ENCODE data around the gene EHD2.
"Not testable (repeated sequence)": the region's sequence is repeated elsewhere in the genome, so short reads cannot be mapped to it uniquely, and the experiment has no call there.

Gene EHD2

DNA sequence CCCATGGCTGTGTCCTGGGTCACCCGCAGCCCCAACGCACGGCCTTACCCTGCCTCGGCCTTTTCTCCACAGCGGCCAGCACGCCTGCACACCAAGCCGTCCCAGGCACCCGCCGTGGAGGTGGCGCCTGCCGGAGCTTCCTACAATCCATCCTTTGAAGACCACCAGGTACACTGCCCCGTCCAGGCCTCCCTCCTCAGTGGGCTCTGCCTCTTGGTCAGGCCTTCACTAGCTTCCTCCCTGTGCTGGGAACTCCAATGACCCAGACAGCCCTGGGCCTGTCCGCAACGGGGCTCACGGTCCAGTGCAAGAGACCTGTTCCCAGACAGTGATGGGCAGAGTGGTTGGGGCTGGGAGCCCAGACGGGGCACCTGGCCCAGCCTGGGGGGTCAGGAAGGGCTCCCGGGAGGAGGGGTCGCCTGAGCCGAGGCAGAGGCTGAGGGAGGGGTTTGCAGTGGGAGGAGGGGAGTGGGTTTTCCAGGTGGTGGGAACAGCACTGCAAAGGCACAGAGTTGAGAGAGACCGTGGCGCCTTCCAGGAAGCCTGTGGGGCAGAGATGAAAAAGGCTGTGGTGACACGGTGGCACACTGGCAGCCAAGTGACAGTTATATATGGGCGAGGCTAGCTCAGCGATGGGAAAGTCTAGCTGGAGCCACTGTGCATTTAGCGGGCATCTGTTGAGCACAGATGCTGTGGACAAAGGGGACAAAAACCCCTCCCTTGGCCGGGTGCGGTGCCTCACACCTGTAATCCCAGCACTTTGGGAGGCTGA, 39.4 kb downstream of the EHD2 start:
- no peak for DNase-seq

DNA sequence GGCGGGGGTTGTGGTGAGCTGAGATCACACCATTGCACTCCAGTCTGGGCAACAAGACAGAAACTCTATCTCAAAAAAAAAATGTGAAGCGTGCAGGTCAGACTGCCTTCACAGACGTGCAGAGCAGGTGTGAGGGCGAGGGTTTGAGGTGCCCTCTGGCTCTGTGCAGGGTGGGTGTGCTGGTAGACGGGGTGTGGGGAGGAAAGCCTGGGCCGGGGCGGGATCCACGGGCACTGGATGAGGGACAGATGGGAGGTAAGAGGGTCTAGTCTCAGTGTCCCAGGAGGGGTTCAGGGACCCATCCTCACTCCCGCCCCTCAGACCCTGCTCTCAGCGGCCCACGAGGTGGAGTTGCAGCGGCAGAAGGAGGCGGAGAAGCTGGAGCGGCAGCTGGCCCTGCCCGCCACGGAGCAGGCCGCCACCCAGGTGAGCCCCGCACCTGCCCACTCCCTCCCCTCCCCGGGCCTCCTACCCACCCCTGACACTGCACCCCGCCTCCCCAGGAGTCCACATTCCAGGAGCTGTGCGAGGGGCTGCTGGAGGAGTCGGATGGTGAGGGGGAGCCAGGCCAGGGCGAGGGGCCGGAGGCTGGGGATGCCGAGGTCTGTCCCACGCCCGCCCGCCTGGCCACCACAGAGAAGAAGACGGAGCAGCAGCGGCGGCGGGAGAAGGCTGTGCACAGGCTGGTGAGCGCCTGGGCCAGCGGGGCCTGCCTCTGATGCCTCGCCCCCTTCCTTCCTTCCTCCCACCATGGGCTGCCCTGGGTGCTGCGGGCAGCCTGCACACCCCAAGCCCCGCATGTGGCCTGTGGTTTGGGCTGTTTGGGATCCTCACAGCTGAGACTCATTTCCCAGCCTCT, 41.2 kb downstream of the EHD2 start:
- DNase-seq = no peak

DNA sequence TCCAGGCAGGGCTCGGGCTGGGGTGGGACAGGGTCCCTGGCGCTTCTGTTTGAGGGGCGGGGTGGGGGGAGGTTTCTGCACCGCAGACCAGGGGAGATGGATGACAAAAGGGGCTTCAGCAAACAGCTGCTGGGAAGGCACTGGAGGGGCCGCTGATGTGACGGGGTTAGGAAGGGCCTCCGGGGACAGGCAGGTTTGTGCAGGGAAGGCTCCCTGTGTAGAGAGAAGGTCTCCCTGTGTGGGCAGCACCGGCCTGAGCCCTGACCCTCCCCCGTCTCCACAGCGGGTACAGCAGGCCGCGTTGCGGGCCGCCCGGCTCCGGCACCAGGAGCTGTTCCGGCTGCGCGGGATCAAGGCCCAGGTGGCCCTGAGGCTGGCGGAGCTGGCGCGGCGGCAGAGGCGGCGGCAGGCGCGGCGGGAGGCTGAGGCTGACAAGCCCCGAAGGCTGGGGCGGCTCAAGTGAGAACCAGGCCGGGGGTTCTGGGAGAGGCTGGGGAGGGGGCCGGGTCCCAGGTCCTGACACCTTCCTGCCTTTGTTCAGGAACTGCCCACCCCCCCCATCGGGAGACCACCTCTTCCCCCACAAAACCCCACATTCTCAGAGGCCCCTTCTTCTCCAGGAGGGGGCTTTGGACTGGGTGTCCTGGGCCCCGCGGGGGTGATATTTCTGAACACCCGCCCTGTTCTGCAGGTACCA, 42.0 kb downstream of the EHD2 start:
- no peak for DNase-seq

DNA sequence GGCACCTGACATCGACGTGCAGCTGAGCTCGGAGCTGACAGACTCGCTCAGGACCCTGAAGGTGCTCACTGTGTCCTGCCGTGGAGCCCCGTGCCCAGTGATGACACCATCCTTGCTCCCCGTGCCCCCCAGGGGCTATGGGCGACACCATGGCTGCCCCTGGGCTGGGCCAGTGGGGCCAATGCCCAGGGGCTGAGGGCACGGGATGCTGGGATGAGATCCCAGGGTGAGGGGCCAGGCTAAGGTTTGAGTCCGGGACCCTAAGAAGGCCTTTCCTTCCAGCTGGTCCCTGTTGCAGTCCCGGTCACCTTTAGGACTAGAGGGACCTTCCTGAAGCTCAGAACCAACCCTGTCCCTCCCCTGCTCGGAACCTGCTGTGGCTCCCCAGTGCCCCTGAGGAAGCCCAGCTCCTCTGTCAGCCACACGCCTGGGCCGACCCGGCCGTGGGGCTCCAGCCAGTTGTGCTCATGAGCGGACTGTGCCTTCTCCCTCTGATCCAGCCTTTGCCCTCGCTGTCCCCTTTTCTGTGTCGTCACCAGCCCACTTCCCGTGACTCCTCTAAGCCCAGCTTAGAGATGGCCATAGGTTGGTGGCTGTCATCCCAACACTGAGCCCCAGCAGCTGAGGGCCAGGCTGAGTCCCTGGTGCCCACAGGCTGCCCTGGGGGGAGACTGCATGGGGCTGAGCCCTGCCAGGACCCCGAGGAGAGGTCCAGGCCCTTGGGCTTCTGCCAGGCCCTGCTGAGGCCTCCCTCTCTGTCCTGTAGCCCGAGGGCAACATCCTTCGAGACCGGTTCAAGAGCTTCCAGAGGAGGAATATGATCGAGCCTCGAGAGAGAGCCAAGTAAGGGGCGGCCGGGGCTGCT, 42.8 kb downstream of the EHD2 start:
- no peak for DNase-seq

DNA sequence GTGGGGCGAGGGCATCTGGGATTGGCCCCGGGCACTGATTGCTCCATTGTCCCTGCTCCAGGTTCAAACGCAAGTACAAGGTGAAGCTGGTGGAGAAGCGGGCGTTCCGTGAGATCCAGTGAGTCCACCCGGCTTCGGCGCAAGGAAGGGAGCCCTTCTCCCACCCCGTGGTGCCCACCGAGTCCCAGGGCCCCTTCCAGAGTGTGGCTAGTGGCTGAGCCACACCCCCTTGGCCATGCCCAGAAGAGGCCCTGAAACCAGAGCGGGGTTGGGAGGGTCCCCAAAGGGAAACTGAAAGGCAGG, 43.4 kb downstream of the EHD2 start:
- no peak for DNase-seq

DNA sequence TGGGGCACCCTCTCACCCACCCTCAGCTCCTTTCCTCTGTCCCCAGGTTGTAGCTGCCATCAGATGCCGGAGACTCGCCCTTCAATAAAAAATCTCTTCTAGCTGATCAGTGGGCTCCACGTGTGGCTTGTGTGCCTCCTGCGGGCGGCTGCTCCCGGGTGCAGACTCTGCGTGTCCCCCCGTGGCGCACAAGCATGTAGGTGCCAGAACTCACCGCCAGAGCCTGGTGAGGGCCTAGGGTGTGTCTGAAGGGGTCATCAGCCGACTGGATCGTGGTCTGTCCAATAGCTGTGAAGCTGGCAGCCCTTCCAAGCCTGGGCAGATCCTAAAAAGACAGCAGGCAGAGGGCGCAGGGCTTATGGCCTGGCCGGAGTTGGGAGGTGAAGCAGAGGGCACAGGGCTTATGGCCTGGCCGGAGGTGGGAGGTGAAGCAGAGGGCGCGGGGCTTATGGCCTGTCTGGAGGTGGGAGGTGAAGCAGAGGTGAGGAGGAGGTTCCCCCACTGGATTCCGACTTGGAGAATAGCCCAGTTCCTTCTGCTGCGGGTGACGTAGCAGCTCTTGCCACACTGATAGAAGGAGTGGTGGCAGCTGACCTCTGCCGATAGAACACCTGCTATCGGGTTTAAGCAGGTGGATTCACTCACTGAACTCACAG, 43.9 kb downstream of the EHD2 start:
- DNase-seq = no peak

DNA sequence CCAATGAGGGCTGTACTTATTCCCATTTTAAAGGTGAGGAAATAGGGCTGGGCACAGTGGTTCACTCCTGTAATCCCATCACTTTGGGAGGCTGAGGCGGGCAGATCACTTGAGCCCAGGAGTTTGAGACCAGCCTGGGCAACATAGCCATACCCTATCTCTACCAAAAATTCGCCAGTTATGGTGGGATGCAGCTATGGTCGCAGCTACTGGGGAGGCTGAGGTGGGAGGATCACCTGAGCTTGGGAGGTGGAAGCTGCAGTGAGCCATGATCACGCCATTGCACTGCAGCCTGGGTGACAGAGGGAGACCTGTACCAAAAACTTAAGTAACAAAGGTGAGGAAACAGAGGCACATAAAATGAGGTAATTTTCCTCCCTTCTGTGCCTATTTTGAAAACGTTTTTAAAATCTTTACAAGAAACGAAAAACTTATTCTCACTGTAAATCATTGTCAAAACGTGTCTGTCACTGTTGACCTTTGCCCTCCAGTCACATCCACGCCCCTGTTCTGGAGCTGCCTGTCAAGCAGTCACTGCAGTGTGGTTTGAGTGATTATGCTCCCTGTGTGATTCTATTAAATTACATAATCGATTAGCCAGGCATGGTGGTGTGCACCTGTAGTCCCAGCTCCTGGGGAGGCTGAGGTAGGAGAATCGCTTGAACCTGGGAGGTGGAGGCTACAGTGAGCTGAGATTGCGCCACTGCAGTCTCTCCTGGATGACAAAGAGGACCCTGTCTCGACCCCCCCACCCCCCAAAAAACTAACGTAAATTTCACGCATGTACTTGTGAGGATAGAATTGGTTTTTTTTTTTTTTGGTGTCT, 44.6 kb downstream of the EHD2 start:
- DNase-seq = no peak

DNA sequence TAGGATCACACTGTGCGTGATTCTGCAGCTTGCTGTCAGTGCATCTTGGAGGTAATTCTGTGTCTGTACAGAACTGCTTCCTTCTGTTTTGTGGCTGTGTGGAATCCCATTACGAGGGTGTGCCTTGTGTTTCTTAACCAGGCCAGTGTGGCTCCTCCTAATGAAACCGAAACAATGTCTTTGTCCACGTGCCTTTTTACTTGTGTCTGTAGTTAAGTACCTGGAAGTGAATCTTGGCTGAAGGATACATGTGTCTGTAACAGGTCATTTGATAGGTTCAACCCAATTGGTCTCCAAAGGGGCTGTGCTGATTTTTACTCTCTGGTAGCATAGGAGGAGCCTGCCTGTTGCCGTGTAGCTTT, 45.2 kb downstream of the EHD2 start:
- no peak for DNase-seq

DNA sequence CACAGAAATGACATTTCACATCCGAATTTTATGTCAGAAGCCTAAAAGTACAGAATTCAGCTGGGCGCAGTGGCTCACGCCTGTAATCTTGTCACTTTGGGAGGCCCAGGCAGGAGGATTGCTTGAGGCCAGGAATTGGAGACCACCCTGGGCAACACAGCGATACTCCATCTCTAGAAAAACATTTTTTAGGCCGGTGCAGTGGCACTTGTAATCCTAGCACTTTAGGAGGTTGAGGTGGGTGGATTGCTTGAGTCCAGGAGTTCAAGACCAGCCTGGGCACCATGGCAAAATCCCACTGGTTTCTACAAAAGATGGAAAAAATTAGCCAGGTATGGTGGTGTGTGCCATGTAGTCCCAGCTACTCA, 47.4 kb downstream of the EHD2 start:
- no peak for DNase-seq

DNA sequence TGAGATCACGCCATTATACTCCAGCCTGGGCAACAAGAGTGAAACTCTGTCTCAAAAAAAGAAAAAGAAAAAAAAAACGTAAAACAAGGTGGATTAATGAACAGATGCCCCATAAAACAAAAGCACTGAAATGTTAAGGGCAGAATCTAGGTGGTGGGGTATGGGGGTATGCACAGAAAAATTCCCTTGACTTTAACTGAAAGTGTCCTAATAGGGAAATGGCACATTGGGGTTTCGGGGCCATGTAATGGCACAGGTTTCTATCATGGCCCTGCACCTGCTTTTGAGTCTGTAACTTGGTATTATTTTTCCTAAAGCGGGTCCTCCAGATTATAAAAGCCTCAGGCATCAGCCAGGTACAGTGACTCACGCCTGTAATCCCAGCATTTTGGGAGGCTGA, 48.3 kb downstream of the EHD2 start:
- no peak for DNase-seq

DNA sequence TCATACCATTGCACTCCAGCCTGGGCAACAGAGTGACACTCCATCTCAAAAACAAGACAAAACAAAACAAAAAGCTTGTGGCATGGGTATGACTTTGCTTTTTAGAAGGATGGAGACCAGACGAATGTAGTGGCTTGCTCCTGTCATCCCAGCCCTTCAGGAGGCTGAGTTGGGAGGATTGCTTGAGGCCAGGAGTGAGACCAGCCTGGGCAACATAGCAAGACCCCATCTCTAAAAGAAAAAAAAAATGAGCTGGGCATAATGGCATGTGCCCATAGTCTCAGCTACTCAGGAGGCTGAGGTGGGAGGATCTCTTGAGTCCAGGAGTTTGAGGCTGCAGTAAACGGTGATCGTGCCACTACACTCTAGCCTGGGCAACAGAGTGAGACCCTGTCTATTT, 48.9 kb downstream of the EHD2 start:
- no peak for DNase-seq

DNA sequence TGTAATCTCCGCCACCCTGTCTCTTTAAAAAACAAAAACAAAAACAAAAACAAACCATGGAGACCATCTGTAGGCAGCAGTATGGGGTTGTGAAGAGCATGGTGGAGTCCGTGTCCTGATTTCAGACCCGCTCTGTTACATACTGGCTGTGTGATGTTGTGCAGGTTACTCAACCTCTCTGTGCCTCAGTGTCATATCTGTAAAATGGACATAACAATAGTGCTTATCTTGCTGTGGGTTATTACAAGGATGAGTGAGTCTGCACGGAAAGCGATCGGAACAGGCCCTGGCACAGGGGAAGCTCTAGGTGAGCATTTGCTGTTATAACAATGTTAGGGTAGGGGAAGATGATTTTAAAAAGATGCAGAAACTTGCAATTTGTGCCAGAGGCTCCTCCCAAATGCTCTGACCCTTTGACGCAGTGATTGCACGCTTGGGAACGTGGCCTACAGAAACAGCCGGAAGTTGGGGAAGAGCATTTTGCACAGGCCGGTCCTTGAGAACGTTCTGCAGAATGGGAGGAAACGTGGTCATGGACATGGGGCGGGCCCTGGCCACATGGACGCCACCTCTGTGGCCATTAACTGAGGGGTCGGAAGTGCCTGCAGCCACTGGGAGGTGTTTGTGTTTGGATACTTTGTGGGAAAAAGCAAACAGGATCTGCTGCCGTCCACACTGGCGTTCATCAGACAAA, 49.5 kb downstream of the EHD2 start:
- DNase-seq = no peak

DNA sequence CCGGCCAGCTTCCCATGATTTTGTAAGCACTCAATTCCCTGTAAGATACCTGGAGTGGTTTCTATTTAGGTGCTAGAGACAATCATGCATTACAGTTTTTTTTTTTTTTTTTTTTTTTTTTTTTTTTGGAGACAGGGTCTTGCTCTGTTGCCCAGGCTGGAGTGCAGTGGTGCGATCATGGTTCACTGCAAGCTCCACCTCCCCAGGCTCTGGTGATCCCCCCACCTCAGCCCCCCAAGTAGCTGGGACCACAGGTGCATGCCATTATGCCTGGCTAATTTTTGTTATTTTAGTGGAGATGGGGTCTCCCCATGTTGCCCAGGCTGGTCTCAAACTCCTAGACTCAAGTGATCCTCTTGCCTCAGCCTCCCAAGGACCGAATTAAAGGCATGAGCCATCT, 51.5 kb downstream of the EHD2 start:
- DNase-seq = not testable (repeated sequence)

DNA sequence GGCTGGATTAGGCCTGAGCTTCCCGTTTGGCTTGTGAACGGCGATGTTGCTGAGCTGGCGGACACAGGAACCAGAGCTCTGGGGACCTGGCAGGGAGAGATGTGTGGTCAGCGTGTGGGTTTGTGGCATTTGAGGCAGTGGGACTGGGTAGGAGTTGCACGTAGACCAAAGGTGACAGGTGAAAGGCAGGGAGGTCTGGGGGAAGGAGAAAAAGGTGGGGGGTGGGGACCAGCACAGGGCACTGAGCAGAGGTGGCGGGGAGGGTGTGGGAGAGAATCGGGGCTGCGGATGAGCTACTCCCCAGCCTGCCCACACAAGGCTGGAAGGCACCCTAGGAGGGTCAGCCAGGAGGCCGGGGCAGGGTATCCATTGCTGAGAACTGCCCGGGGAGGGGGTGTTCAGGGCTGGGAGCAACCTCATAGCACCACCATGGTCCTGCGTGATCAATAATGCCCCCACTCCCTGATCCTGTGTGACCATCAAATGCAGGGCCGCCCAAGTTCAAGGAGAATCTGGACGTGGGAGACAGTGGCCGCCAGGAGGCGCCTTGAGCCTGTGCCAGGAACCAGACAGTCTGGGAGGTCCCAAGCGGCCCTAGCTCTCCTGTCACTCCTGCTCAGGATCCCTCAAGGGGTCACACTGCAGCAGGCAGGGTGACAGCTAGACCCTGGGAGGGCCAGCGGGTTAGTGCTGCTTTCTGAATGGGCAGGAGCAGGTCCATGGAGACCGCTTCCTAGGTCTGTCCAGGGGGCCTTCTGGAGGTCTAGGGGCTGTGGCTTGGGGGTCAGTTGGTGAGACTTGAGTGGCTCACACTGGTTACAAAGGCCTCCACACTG, 52.5 kb downstream of the EHD2 start:
- DNase-seq = peak; percentile 32 to 34

DNA sequence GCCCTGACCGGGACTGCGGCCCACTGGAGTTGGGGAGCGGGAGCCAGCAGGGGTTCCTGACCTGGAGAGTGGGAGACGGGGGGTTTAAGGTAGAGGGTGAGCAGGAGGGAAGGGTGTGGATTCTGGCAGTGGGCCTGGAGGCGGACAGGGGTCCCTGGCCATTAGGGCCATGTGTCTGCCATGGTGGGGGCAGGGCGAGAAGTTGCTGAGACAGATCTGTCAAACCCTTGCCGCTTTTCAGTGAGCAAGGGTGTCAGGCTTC, 53.1 kb downstream of the EHD2 start:
- no peak for DNase-seq

DNA sequence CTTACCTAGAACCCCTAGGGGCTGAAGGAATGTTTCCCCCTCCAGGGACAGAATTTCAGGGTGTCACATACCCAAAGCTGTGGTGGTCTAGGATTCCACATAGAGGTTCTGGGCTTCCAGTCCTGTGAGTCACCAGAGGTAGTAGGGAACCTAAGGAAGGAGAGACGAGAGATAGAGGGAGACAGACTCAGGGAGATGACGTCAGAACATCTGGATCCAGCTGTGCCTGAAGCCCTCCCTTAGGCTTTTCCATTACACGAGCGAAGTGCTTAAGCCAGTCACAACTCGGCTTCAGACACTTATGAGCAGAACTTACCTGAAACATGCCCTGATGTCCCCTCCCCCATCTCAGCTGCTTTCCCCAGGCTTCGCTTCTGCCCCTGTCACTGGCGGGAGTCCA, 53.4 kb downstream of the EHD2 start:
- no peak for DNase-seq

DNA sequence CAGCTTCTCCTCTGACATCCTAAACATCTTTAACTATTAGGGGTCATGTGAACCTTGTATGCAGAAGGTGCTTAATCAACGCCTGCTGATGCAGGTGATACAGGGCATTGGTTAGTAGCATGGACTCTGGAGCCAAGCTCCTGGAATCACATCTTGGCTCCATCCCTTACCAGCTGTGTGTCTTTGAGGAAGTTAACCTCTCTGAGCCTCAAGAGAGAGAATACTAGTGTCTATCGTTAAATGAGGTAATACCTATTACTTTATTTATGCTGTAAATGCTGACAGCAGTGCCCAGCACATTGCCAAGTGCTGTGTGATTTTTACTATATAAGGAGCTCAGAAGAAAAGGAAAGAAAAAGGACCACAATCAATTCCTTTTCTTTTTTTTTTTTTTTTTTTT, 54.1 kb downstream of the EHD2 start:
- DNase-seq = no peak

DNA sequence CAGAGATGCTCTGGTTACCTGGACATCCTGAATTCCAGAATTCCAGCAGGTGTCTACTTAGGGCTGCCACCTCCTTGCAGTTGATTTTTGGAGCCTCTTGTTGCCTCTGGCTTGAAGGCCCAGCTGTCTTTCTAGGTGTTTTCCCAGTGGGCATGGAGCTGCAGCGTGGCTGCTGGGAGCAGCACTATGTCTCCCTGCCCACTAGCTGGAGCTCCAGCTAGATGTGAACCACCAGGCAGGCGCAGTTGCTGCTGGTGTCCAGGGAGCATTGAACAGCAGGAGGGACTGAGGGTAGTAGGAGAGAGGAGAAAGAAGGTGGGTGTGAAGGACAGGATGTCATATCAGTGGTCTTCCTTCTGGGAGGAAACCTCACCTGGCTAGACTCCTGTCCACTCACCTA, 55.4 kb downstream of the EHD2 start:
- no peak for DNase-seq

DNA sequence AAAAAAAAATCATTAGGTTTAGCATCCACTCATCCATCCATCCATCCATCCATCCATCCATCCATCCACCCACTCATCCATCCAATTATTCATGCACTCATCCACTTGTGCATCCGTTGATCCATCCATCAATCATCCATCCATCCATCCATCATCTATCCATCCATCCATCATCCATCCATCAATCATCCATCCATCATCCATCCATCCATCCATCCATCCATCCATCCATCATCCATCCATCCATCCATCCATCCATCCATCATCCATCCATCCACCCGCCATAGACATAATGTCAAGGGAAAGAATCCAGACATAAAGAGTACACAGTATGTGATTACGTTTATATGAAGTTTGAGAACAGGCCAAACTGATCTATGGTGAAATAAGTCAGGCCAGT, 56.3 kb downstream of the EHD2 start:
- DNase-seq = no peak

DNA sequence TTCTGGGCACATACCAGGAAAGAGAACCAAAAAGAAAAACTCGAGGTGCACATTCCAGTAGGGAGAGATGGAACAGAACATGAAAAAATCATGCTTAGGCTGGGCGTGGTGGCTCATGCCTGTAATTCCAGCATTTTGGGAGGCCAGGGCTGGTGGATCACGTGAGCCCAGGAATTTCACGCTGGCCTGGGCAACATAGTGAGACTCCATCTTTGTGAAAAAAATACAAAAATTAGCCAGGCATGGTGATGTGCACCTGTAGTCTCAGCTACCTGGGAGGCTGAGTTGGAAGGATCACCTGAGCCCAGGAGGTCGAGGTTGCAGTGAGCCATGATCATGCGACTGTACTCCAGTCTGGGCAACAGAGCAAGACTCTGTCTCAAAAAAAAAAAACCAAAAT, 58.1 kb downstream of the EHD2 start:
- DNase-seq = not testable (repeated sequence)

Data from NCI-H2081 (cell line).